Small intestine (tissue), 7 donors: ENCODE measurements around the gene SLC35E3. TPM values are rescaled to one million over a fixed set of nuclear protein-coding genes. Genes with fewer than 3 reads are reported as not detected.

Source experiments
- DNase-seq, 2 donors: peaks; one replicate each; pipeline versions ENCODE4 v3.0.0 to v3.0.0-alpha.2; 2013
- FAIRE-seq: peaks from 2 replicates; lab custom pipeline; 2012; peaks lifted over from hg19 to GRCh38; lab: Jason Lieb, UNC
- H3K27ac ChIP-seq, 3 donors: one replicate each; pipeline ENCODE4 v1.5.1; 2013; ENCODE audit warnings: low read length in 2 of 3, mild to moderate bottlenecking in 2 of 3, control low read depth in 1 of 3, inconsistent platforms in 1 of 3, low read depth in 1 of 3, moderate library complexity in 1 of 3
- H3K27me3 ChIP-seq, 3 donors: one replicate each; pipeline ENCODE4 v1.6.1; 2013; ENCODE audit warnings: low read length in 3 of 3, inconsistent platforms in 1 of 3; ENCODE audit not compliant: control insufficient read depth in 3 of 3, insufficient read depth in 3 of 3
- H3K36me3 ChIP-seq, 3 donors: one replicate each; pipeline ENCODE4 v1.6.1; 2013; ENCODE audit warnings: low read length in 3 of 3, inconsistent platforms in 1 of 3, low read depth in 1 of 3, mild to moderate bottlenecking in 1 of 3, moderate library complexity in 1 of 3; ENCODE audit not compliant: control insufficient read depth in 3 of 3, insufficient read depth in 2 of 3
- H3K4me1 ChIP-seq, 3 donors: one replicate each; pipeline ENCODE4 v1.6.1; 2013; ENCODE audit warnings: low read length in 2 of 3, inconsistent platforms in 1 of 3, low read depth in 1 of 3, mild to moderate bottlenecking in 1 of 3, moderate library complexity in 1 of 3; ENCODE audit not compliant: control insufficient read depth in 3 of 3, insufficient read depth in 2 of 3
- H3K4me3 ChIP-seq, 3 donors: one replicate each; pipeline ENCODE4 v1.5.1; 2013; ENCODE audit warnings: low read length in 3 of 3, control low read depth in 1 of 3, inconsistent platforms in 1 of 3, low read depth in 1 of 3, mild to moderate bottlenecking in 1 of 3, moderate library complexity in 1 of 3
- H3K9me3 ChIP-seq, 2 donors: one replicate each; pipeline ENCODE4 v1.6.1; 2013; ENCODE audit warnings: low read depth in 1 of 2, low read length in 1 of 2; ENCODE audit not compliant: control insufficient read depth in 2 of 2, insufficient read depth in 1 of 2
- WGBS, 3 donors: extraction: QIAGEN DNeasy Blood & Tissue Kit; methylation state at CpG; one replicate each; pipeline ENCODE4 v1.1.7; 2013; 5-methylcytosine and 5-hydroxymethylcytosine counted together
- polyA plus RNA-seq, 4 donors: library from polyadenylated mRNA; stranded (reverse) in 3 of 4; unstranded in 1 of 4; fragments of 200-250 nt in 3 of 4; fragments of 120-200 nt in 1 of 4; gene quantifications; one replicate each; pipeline versions ENCODE4 v1.2.1 to v1.2.3, GENCODE V29; 2013
- donor health status: healthy with polysubstance abuse.
- donor health status: control.
- donor health status: control.
- donor health status: Bipolar disorder and iron deficiency.
- donor health status: healthy.

SLC35E3 gene
- polyA plus RNA-seq, 4 donors: 0.27 to 8.2 (median 1.7) TPM

DNA sequence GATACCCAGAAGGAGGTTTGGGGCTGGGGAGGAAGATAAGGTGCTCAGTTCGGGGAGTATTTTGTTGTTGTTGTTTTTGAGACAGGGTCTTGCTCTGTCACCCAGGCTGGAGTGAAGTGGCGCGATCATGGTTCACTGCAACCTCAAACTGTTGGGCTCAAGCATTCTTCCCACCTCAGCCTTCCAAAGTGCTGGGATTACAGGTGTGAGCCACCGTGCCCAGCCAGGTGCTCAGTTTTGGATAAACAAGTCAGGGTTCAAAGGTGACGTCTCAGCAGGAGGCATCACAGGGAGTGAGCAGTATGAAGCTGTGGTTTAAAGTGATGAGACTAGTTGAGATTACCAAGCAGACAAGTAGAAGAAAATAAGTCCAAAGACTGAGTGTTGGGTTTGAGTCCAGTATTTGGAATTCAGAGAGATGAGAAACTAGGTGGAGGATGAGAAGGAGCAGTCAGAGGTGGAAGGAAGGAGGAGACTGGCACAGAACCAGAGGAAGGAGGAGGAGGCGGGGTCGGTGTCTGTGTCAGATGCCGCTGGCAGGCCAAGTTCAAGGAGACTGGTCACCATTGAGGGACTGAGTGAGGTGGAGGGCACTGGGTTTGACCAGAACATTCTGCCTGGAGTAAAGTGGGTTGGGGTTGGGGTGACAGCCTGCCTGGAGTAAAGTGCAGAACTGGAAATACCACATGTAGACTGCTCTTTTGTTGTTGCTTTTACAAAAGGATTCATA, 16.1 kb downstream of the SLC35E3 start:
- FAIRE-seq (no peak), DNase-seq (no peak)
- no peaks in the 10 kb centered on the region for H3K9me3 ChIP-seq
- H3K4me3 ChIP-seq: no peak overlapping the region
- peaks cover 0 to 27% (median 2%) of the 10 kb centered on the region in 3 donors for H3K36me3 ChIP-seq
- no peak overlapping the region for H3K27ac ChIP-seq
- WGBS, 3 donors: 66 to 84% (median 79%) methylated on average over 8 of the region's 8 CpGs
- no peaks in the 10 kb centered on the region for H3K4me1 ChIP-seq
- H3K27me3 ChIP-seq: no peaks in the 10 kb centered on the region

- WGBS, 3 donors: 96 to 99% (median 98%) methylated on average over 3 of the region's 3 CpGs
- no peaks in the 10 kb centered on the region for H3K4me1 ChIP-seq
- H3K4me3 ChIP-seq: no peak overlapping the region
- no peak overlapping the region for H3K27ac ChIP-seq
- no peak for FAIRE-seq
- no peaks in the 10 kb centered on the region for H3K27me3 ChIP-seq
- H3K36me3 ChIP-seq: peaks cover 0 to 26% (median 2%) of the 10 kb centered on the region in 3 donors
- no peak for DNase-seq
- no peaks in the 10 kb centered on the region for H3K9me3 ChIP-seq
Measured at GRCh38 chr12:68762691-68763090, 16.7 kb downstream of the SLC35E3 start.

DNA sequence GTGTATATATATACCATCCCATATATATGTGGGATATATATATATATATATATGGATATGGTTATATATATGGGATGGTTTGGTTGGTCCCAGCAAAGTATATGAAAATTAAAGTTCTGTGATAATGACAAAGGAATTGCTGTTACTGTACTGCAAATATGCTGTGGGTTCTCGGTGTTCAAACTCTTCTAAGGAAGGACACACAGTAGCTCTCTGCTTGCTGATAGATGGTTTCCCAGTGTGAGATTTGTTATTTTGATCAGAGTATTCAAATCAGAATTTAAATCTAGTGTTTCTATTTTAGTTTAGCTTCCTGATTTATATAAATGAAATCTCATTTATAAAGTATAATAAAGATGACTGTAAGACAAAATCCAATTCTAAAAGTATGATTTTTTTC, 19.7 kb downstream of the SLC35E3 start:
- H3K4me3 ChIP-seq: no peak overlapping the region
- H3K27ac ChIP-seq: no peak overlapping the region
- H3K36me3 ChIP-seq: peaks cover 0 to 22% (median 2%) of the 10 kb centered on the region in 3 donors
- H3K9me3 ChIP-seq: no peaks in the 10 kb centered on the region
- DNase-seq (no peak), FAIRE-seq (no peak)
- no peaks in the 10 kb centered on the region for H3K4me1 ChIP-seq
- 96 to 100% (median 98%) methylated on average over 1 of the region's 1 CpG for WGBS, 3 donors
- H3K27me3 ChIP-seq: no peaks in the 10 kb centered on the region

- no peaks in the 10 kb centered on the region for H3K4me1 ChIP-seq
- H3K27me3 ChIP-seq: no peaks in the 10 kb centered on the region
- no peaks in the 10 kb centered on the region for H3K9me3 ChIP-seq
- H3K27ac ChIP-seq: no peak overlapping the region
- H3K36me3 ChIP-seq: peaks cover 0 to 18% (median 0%) of the 10 kb centered on the region in 3 donors
- no peak for DNase-seq
- no peak for FAIRE-seq
- WGBS, 3 donors: 93 to 94% (median 93%) methylated on average over 2 of the region's 2 CpGs
- no peak overlapping the region for H3K4me3 ChIP-seq
Measured at GRCh38 chr12:68766646-68767045, 20.7 kb downstream of the SLC35E3 start.

- Histone ChIP-seq H3K4me1 (no peaks in the 10 kb centered on the region), H3K27me3 (no peaks in the 10 kb centered on the region), H3K27ac (no peak overlapping the region), H3K4me3 (no peak overlapping the region), H3K36me3 (peaks cover 0 to 15% (median 0%) of the 10 kb centered on the region in 3 donors), H3K9me3 (no peaks in the 10 kb centered on the region)
- 91 to 96% (median 95%) methylated on average over 7 of the region's 7 CpGs for WGBS, 3 donors
- DNase-seq (no peak), FAIRE-seq (no peak)
Measured at GRCh38 chr12:68767191-68767590, 21.2 kb downstream of the SLC35E3 start.

- peaks cover 0 to 6% (median 0%) of the 10 kb centered on the region in 3 donors for H3K36me3 ChIP-seq
- no peaks in the 10 kb centered on the region for H3K9me3 ChIP-seq
- H3K4me1 ChIP-seq: no peaks in the 10 kb centered on the region
- FAIRE-seq (no peak), DNase-seq (no peak)
- H3K4me3 ChIP-seq: no peak overlapping the region
- H3K27me3 ChIP-seq: no peaks in the 10 kb centered on the region
- no peak overlapping the region for H3K27ac ChIP-seq
- 93 to 95% (median 94%) methylated on average over 4 of the region's 4 CpGs for WGBS, 3 donors
Measured at GRCh38 chr12:68768431-68768939, 22.5 kb downstream of the SLC35E3 start.

- H3K36me3 ChIP-seq: peaks cover 0 to 4% (median 0%) of the 10 kb centered on the region in 3 donors
- whole genome bisulfite sequencing, 3 donors: 91 to 100% (median 91%) methylated on average over 1 of the region's 1 CpG
- H3K27me3 ChIP-seq: no peaks in the 10 kb centered on the region
- H3K27ac ChIP-seq: no peak overlapping the region
- DNase-seq (no peak), FAIRE-seq (no peak)
- H3K4me3 ChIP-seq: no peak overlapping the region
- no peaks in the 10 kb centered on the region for H3K9me3 ChIP-seq
- no peaks in the 10 kb centered on the region for H3K4me1 ChIP-seq
Measured at GRCh38 chr12:68769941-68770340, 24.0 kb downstream of the SLC35E3 start.

GRCh38 chr12:68771223-68771925, 25.4 kb downstream of the SLC35E3 start:
- DNase-seq (no peak), FAIRE-seq (no peak)
- Histone ChIP-seq H3K9me3 (no peaks in the 10 kb centered on the region), H3K4me3 (no peak overlapping the region), H3K27me3 (no peaks in the 10 kb centered on the region), H3K36me3 (peaks cover 0 to 4% (median 0%) of the 10 kb centered on the region in 3 donors), H3K27ac (no peak overlapping the region), H3K4me1 (no peaks in the 10 kb centered on the region)
- WGBS, 3 donors: 87 to 91% (median 89%) methylated on average over 5 of the region's 5 CpGs
